Sigmoid colon (tissue), 4 donors: ENCODE results near the gene ARID5B.

ENCODE experiments used
- POLR2A ChIP-seq, 2 donors: fragments of 450-650 bp; IDR thresholded peaks; one replicate each; pipeline ENCODE4 v1.6.1; 2016; ENCODE audit warnings: antibody characterized with exemption in 2 of 2, mild to moderate bottlenecking in 2 of 2, moderate library complexity in 2 of 2
- POLR2AphosphoS5 ChIP-seq, 4 donors: sonication (generic); formaldehyde crosslinking; IDR thresholded peaks; one replicate each; pipeline ENCODE4 v1.6.1; 2017; ENCODE audit warnings: antibody characterized with exemption in 4 of 4
- TF ChIP-seq, protein P1 (sequence below), 4 experiments: fragments of 450-650 bp in 3 of 4; fragments of 200-600 bp in 1 of 4; IDR thresholded peaks; one replicate each; pipeline ENCODE4 v1.5.1; 2016 to 2019; ENCODE audit warnings: antibody characterized with exemption in 4 of 4, mild to moderate bottlenecking in 3 of 4, moderate library complexity in 2 of 4

DNA sequence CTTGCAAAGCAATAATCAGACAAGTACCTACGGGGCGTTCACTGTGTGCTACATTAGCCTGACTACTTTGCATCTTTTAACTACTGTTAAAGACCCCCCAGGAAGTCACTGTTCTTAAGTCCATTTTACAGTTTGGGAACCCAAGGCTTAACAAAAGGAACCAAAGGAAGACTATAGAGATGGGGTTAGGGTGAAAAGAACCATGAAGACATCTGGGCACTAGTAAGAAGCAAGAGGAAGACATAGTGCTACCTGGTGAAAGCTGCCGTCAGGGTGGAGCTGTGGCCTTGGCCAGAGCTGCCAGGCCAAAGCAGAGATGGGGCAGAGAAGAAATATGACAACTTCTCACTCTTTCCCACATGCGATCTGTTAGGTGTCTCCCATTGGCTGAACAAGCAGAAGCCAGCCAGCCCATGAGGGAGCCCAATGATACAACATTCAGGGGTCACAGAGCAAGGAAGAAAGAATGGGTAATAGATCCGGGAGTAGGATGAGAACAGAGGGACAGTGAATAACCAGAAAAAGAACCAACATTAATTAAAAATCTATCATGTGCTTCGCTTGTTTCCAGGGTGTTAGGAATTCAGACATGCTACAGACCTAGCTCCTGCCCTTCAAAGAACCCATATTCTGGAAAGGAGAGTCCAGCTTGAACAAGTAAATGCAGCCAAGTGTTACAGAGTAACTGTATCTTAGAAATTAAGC, 85.4 kb downstream of the ARID5B start:
- TF ChIP-seq, protein P1, sequence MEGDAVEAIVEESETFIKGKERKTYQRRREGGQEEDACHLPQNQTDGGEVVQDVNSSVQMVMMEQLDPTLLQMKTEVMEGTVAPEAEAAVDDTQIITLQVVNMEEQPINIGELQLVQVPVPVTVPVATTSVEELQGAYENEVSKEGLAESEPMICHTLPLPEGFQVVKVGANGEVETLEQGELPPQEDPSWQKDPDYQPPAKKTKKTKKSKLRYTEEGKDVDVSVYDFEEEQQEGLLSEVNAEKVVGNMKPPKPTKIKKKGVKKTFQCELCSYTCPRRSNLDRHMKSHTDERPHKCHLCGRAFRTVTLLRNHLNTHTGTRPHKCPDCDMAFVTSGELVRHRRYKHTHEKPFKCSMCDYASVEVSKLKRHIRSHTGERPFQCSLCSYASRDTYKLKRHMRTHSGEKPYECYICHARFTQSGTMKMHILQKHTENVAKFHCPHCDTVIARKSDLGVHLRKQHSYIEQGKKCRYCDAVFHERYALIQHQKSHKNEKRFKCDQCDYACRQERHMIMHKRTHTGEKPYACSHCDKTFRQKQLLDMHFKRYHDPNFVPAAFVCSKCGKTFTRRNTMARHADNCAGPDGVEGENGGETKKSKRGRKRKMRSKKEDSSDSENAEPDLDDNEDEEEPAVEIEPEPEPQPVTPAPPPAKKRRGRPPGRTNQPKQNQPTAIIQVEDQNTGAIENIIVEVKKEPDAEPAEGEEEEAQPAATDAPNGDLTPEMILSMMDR (IDR thresholded peaks at IDR 0.05), result no peak
- TF ChIP-seq POLR2AphosphoS5 (IDR thresholded peaks at IDR 0.05), result no peak
- TF ChIP-seq POLR2A (IDR thresholded peaks at IDR 0.05), result no peak
